ENCODE data around the gene ZNF850.

DNA sequence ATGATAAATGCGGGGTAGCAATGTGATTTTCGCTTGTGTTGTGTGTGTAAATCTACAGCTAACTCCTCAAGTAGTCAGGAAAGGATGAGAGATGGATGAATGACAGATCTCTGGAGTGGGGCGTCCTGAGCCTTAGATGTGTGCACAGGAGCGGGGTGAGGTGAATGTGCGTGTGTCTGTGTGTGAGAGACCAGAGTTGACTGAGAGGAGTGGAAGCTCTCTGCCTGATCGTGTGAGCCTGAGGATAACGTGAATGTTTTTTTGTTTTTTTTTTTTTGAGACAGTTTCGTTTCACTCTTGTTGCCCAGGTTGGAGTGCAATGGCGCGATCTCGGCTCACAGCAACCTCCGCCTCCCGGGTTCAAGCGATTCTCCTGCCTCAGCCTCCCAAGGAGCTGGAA lies 106.8 kb downstream of the ZNF850 start:
- TF ChIP-seq, protein P1, sequence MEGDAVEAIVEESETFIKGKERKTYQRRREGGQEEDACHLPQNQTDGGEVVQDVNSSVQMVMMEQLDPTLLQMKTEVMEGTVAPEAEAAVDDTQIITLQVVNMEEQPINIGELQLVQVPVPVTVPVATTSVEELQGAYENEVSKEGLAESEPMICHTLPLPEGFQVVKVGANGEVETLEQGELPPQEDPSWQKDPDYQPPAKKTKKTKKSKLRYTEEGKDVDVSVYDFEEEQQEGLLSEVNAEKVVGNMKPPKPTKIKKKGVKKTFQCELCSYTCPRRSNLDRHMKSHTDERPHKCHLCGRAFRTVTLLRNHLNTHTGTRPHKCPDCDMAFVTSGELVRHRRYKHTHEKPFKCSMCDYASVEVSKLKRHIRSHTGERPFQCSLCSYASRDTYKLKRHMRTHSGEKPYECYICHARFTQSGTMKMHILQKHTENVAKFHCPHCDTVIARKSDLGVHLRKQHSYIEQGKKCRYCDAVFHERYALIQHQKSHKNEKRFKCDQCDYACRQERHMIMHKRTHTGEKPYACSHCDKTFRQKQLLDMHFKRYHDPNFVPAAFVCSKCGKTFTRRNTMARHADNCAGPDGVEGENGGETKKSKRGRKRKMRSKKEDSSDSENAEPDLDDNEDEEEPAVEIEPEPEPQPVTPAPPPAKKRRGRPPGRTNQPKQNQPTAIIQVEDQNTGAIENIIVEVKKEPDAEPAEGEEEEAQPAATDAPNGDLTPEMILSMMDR (IDR thresholded peaks at IDR 0.05 in 8 of 11, conservative IDR thresholded peaks at IDR 0.05 in 3 of 11): no peak
- TF ChIP-seq POLR2AphosphoS5 (IDR thresholded peaks at IDR 0.05): no peak
